IgD-negative memory B cell (primary cell): ENCODE data around the gene OLFML1. TPM values are rescaled to one million over a fixed set of nuclear protein-coding genes. Genes with fewer than 3 reads are reported as not detected.

Experiments used
- H3K27ac Mint-ChIP-seq, 3 donors: one replicate each; pipeline ENCODE4 v1.8.0; 2020 to 2022; ENCODE audit warnings: mild to moderate bottlenecking in 3 of 3, mixed read lengths in 3 of 3, moderate library complexity in 1 of 3
- H3K27me3 Mint-ChIP-seq: one replicate; pipeline ENCODE4 v1.8.0; 2021; ENCODE audit warnings: mixed read lengths
- H3K36me3 Mint-ChIP-seq: one replicate; pipeline ENCODE4 v1.8.0; 2020; ENCODE audit warnings: mild to moderate bottlenecking, mixed read lengths
- H3K4me1 Mint-ChIP-seq, 3 donors: one replicate each; pipeline ENCODE4 v1.8.0; 2020 to 2022; ENCODE audit warnings: mixed read lengths in 3 of 3, mild to moderate bottlenecking in 1 of 3
- H3K4me3 Mint-ChIP-seq, 4 donors: one replicate each; pipeline ENCODE4 v1.8.0; 2020 to 2022; ENCODE audit warnings: mild to moderate bottlenecking in 4 of 4, mixed read lengths in 4 of 4, moderate library complexity in 3 of 4
- H3K9me3 Mint-ChIP-seq, 3 donors: one replicate each; pipeline ENCODE4 v1.8.0; 2020 to 2021; ENCODE audit warnings: mixed read lengths in 3 of 3, mild to moderate bottlenecking in 1 of 3
- polyA plus RNA-seq: library from polyadenylated mRNA; unstranded; fragments of 300-500 nt; fragmentation: Illumina TruSeq; gene quantifications from one replicate; pipeline ENCODE4 v1.2.3, GENCODE V29; 2021

OLFML1 gene
- polyA plus RNA-seq, 1 donor from 2014 or later: 0.08 TPM

DNA sequence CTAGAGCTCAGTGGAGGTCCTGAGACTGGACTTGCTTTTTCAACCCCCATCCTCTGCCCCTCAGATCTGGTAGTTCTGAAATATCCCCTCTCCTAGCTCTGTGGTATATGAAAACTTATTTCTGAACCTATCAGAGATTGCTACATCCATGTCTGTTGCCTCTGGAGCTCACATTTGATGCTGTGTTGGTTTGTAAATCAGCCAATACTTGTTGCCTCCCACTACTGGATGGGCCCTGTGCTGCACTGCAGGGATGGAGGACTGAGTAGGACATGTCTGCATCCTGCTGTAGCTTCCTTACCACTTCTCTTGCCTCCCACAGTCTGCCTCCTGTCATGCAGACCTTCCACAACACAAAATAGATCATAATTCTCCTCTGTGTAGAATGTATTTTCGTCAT lies 5.2 kb downstream of the OLFML1 start:
- Mint-ChIP-seq H3K4me1 (peaks cover 11 to 21% (median 16%) of the 10 kb centered on the region in 3 donors), H3K27me3 (peaks cover 1% of the 10 kb centered on the region), H3K4me3 (no peak overlapping the region), H3K27ac (no peak overlapping the region), H3K36me3 (peaks cover 2% of the 10 kb centered on the region), H3K9me3 (no peaks in the 10 kb centered on the region)

- Mint-ChIP-seq H3K27me3 (peaks cover 1% of the 10 kb centered on the region), H3K4me3 (no peak overlapping the region), H3K4me1 (peaks cover 22 to 37% (median 27%) of the 10 kb centered on the region in 3 donors), H3K9me3 (peaks cover 0 to 2% (median 0%) of the 10 kb centered on the region in 3 donors), H3K36me3 (peaks cover 2% of the 10 kb centered on the region), H3K27ac (no peak overlapping the region)
Measured at GRCh38 chr11:7492253-7492652, 6.9 kb downstream of the OLFML1 start.

DNA sequence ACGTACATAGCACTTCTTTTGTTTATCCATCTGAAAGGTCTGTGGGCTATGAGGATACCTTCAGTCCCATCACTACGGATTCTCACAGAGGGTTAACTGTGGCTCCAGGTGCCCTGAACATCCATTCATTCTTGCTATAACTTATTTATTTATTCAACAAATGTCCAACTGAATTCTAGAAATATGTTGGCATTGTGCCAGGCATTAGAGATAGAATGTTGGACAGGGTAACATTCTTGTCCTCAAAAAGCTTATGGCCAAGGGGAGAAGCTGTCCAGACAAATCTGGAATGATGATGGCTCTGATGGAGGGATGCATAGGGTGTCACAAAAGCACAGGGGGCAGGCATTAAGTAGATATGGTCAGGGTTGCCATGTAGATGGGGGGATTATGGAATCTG lies 8.4 kb downstream of the OLFML1 start:
- peak overlapping the region in 1 of 4 donors; percentile 42 for H3K4me3 Mint-ChIP-seq
- peak overlapping the region in 2 of 3 donors; percentile 61 to 76 for H3K27ac Mint-ChIP-seq
- peaks cover 31 to 47% (median 36%) of the 10 kb centered on the region in 3 donors for H3K4me1 Mint-ChIP-seq
- no peaks in the 10 kb centered on the region for H3K36me3 Mint-ChIP-seq
- peaks cover 1% of the 10 kb centered on the region for H3K27me3 Mint-ChIP-seq
- peaks cover 0 to 2% (median 0%) of the 10 kb centered on the region in 3 donors for H3K9me3 Mint-ChIP-seq

DNA sequence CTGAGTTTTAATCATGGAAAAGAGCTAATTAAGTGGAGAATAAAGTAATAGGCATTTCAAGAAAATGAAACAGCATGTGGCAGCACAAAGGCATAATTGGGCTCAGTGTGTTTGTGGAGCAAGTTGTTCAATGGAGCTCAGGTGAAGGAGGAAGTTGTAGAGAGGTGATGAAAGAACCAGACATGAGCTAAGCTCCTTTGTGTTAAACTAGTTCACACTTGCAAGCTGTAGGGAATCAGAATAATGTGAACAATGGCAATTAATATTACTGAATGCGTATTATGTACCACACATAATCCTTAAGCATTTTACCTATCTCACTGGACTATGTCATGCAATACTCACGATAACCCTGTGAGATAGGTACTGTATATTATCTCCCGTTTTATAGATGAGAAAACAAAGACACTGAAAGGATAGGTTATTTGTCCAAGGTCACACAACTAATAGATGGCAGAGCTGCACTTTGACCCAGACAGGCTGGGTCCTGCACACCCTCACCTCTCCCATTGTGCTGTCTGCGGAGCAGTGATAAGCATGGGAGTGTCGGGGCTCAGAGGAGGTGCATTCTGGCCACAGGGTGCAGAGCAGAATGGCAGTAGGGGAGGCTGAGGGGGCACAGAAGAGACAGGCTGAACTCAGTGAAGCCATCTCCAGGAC lies 8.9 kb downstream of the OLFML1 start:
- H3K27ac Mint-ChIP-seq: peak overlapping the region in 2 of 3 donors; percentile 61 to 76
- peak overlapping the region in 2 of 4 donors; percentile 42 to 43 for H3K4me3 Mint-ChIP-seq
- H3K9me3 Mint-ChIP-seq: peaks cover 0 to 2% (median 0%) of the 10 kb centered on the region in 3 donors
- H3K4me1 Mint-ChIP-seq: peaks cover 33 to 49% (median 38%) of the 10 kb centered on the region in 3 donors
- H3K27me3 Mint-ChIP-seq: peaks cover 1% of the 10 kb centered on the region
- no peaks in the 10 kb centered on the region for H3K36me3 Mint-ChIP-seq

GRCh38 chr11:7495882-7496551 lies 10.7 kb downstream of the OLFML1 start:
- Mint-ChIP-seq H3K9me3 (peaks cover 0 to 2% (median 0%) of the 10 kb centered on the region in 3 donors), H3K4me1 (peaks cover 32 to 49% (median 33%) of the 10 kb centered on the region in 3 donors), H3K4me3 (peak overlapping the region in 3 of 4 donors; percentile 29 to 88 (median 87)), H3K27me3 (peaks cover 1% of the 10 kb centered on the region), H3K27ac (peak overlapping the region; percentile 76 to 98 (median 93)), H3K36me3 (no peaks in the 10 kb centered on the region)

- no peaks in the 10 kb centered on the region for H3K36me3 Mint-ChIP-seq
- peak overlapping the region in 2 of 4 donors; percentile 3 to 11 for H3K4me3 Mint-ChIP-seq
- H3K9me3 Mint-ChIP-seq: peaks cover 0 to 2% (median 0%) of the 10 kb centered on the region in 3 donors
- H3K27ac Mint-ChIP-seq: peak overlapping the region; percentile 14 to 91 (median 19)
- peaks cover 1% of the 10 kb centered on the region for H3K27me3 Mint-ChIP-seq
- H3K4me1 Mint-ChIP-seq: peaks cover 31 to 44% (median 33%) of the 10 kb centered on the region in 3 donors
Measured at GRCh38 chr11:7498193-7498592, 12.9 kb downstream of the OLFML1 start.

GRCh38 chr11:7499081-7499480 lies 13.8 kb downstream of the OLFML1 start:
- peaks cover 0 to 2% (median 0%) of the 10 kb centered on the region in 3 donors for H3K9me3 Mint-ChIP-seq
- H3K4me3 Mint-ChIP-seq: no peak overlapping the region
- H3K27ac Mint-ChIP-seq: peak overlapping the region in 1 of 3 donors; percentile 19

GRCh38 chr11:7500251-7500650 lies 14.9 kb downstream of the OLFML1 start:
- Mint-ChIP-seq H3K27ac (no peak overlapping the region), H3K27me3 (no peaks in the 10 kb centered on the region), H3K4me3 (no peak overlapping the region), H3K9me3 (peaks cover 0 to 2% (median 0%) of the 10 kb centered on the region in 3 donors), H3K36me3 (no peaks in the 10 kb centered on the region), H3K4me1 (peaks cover 25 to 31% (median 25%) of the 10 kb centered on the region in 3 donors)

More at GRCh38 chr11:7499081-7499480, 13.8 kb downstream of the OLFML1 start:
- Mint-ChIP-seq H3K27me3 (no peaks in the 10 kb centered on the region), H3K4me1 (peaks cover 27 to 38% (median 29%) of the 10 kb centered on the region in 3 donors), H3K36me3 (no peaks in the 10 kb centered on the region)

GRCh38 chr11:7501251-7501650 lies 15.9 kb downstream of the OLFML1 start:
- Mint-ChIP-seq H3K4me3 (no peak overlapping the region), H3K27me3 (no peaks in the 10 kb centered on the region), H3K36me3 (no peaks in the 10 kb centered on the region), H3K27ac (no peak overlapping the region), H3K4me1 (peaks cover 21 to 27% (median 22%) of the 10 kb centered on the region in 3 donors), H3K9me3 (peaks cover 0 to 2% (median 0%) of the 10 kb centered on the region in 3 donors)

GRCh38 chr11:7501894-7502293 lies 16.6 kb downstream of the OLFML1 start:
- Mint-ChIP-seq H3K4me1 (peaks cover 18 to 26% (median 20%) of the 10 kb centered on the region in 3 donors), H3K27me3 (no peaks in the 10 kb centered on the region), H3K9me3 (no peaks in the 10 kb centered on the region), H3K36me3 (no peaks in the 10 kb centered on the region), H3K27ac (no peak overlapping the region), H3K4me3 (no peak overlapping the region)

GRCh38 chr11:7506243-7506642 lies 20.9 kb downstream of the OLFML1 start:
- Mint-ChIP-seq H3K9me3 (no peaks in the 10 kb centered on the region), H3K36me3 (peaks cover 3% of the 10 kb centered on the region), H3K27ac (no peak overlapping the region), H3K4me1 (peaks cover 12 to 21% (median 14%) of the 10 kb centered on the region in 3 donors), H3K4me3 (no peak overlapping the region), H3K27me3 (peaks cover 1% of the 10 kb centered on the region)

GRCh38 chr11:7508087-7508486 lies 22.8 kb downstream of the OLFML1 start:
- H3K27ac Mint-ChIP-seq: no peak overlapping the region
- peaks cover 1% of the 10 kb centered on the region for H3K27me3 Mint-ChIP-seq
- H3K9me3 Mint-ChIP-seq: no peaks in the 10 kb centered on the region
- no peak overlapping the region for H3K4me3 Mint-ChIP-seq
- H3K36me3 Mint-ChIP-seq: peaks cover 3% of the 10 kb centered on the region
- H3K4me1 Mint-ChIP-seq: peaks cover 27 to 36% (median 31%) of the 10 kb centered on the region in 3 donors

DNA sequence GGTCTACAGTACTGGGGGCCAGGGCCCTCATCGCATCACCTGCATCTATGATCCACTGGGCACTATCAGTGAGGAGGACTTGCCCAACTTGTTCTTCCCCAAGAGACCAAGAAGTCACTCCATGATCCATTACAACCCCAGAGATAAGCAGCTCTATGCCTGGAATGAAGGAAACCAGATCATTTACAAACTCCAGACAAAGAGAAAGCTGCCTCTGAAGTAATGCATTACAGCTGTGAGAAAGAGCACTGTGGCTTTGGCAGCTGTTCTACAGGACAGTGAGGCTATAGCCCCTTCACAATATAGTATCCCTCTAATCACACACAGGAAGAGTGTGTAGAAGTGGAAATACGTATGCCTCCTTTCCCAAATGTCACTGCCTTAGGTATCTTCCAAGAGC lies 24.7 kb downstream of the OLFML1 start:
- Mint-ChIP-seq H3K9me3 (no peaks in the 10 kb centered on the region), H3K4me3 (peak overlapping the region in 1 of 4 donors; percentile 43), H3K27ac (peak overlapping the region in 1 of 3 donors; percentile 45), H3K36me3 (peaks cover 3% of the 10 kb centered on the region), H3K4me1 (peaks cover 33 to 41% (median 38%) of the 10 kb centered on the region in 3 donors), H3K27me3 (peaks cover 1% of the 10 kb centered on the region)

- H3K27me3 Mint-ChIP-seq: peaks cover 2% of the 10 kb centered on the region
- H3K27ac Mint-ChIP-seq: peak overlapping the region in 2 of 3 donors; percentile 99 to 100
- H3K36me3 Mint-ChIP-seq: peaks cover 3% of the 10 kb centered on the region
- H3K9me3 Mint-ChIP-seq: no peaks in the 10 kb centered on the region
- peak overlapping the region in 3 of 4 donors; percentile 94 to 98 (median 97) for H3K4me3 Mint-ChIP-seq
- peaks cover 38 to 47% (median 45%) of the 10 kb centered on the region in 3 donors for H3K4me1 Mint-ChIP-seq
Measured at GRCh38 chr11:7511401-7511800, 26.1 kb downstream of the OLFML1 start.
